Esophagus muscularis mucosa (tissue), 4 donors: Measurements from ENCODE around the gene HGD. TPM values are rescaled to one million over a fixed set of nuclear protein-coding genes. Genes with fewer than 3 reads are reported as not detected.
"Not testable (repeated sequence)": the region's sequence is repeated elsewhere in the genome, so short reads cannot be mapped to it uniquely, and the experiment has no call there.

Source experiments
- DNase-seq: peaks from one replicate; pipeline ENCODE4 v3.0.0-alpha.2; 2017; ENCODE audit errors: extremely low spot score
- H3K27ac ChIP-seq, 4 donors: fragments of 200-600 bp; sonication (generic); replicated peaks in 1 of 4; 1 replicate in 3 of 4; 2 replicates in 1 of 4; pipeline ENCODE4 v1.5.1; 2016 to 2019; ENCODE audit warnings: mild to moderate bottlenecking in 1 of 4
- H3K27me3 ChIP-seq, 4 donors: fragments of 200-600 bp; sonication (generic); one replicate each; pipeline versions ENCODE4 v1.5.1 to v1.6.0; 2016 to 2019
- H3K36me3 ChIP-seq, 4 donors: fragments of 200-600 bp; sonication (generic); one replicate each; pipeline ENCODE4 v1.5.1; 2016 to 2019
- H3K4me1 ChIP-seq, 4 donors: fragments of 200-600 bp; sonication (generic); one replicate each; pipeline ENCODE4 v1.5.1; 2016 to 2019
- H3K4me3 ChIP-seq, 4 donors: fragments of 200-600 bp; sonication (generic); 1 replicate in 2 of 4; 2 replicates in 2 of 4; pipeline ENCODE4 v1.5.1; 2016 to 2019; ENCODE audit warnings: mild to moderate bottlenecking in 4 of 4, moderate library complexity in 1 of 4
- H3K9me3 ChIP-seq, 4 donors: fragments of 200-600 bp; sonication (generic); 1 replicate in 3 of 4; 2 replicates in 1 of 4; pipeline ENCODE4 v1.5.1; 2016 to 2019
- EP300 ChIP-seq: sonication (generic); formaldehyde crosslinking; IDR thresholded peaks from one replicate; pipeline ENCODE4 v1.6.1; 2017; ENCODE audit warnings: antibody characterized with exemption
- POLR2A ChIP-seq: fragments of 450-650 bp; IDR thresholded peaks from one replicate; pipeline ENCODE4 v1.6.1; 2017; ENCODE audit warnings: antibody characterized with exemption, moderate library complexity, mild to moderate bottlenecking, low read depth
- POLR2AphosphoS5 ChIP-seq, 2 donors: sonication (generic); formaldehyde crosslinking; IDR thresholded peaks; one replicate each; pipeline ENCODE4 v1.6.1; 2017; ENCODE audit warnings: antibody characterized with exemption in 2 of 2
- WGBS: methylation state at CpG from one replicate; pipeline ENCODE4 v1.1.5; 2018; 5-methylcytosine and 5-hydroxymethylcytosine counted together
- intact Hi-C: fragments of 100-400 bp; cut with DNase I; formaldehyde crosslinking; loops from one replicate; pipeline ENCODE4 v1.15.1; 2023
- total RNA-seq, 4 donors: library from RNA; depleted of rRNA; stranded (reverse); fragments of >200 nt; gene quantifications; one replicate each; pipeline versions ENCODE4 v1.1.0 to v1.2.1, GENCODE V29; 2016
- TF ChIP-seq, protein P1 (sequence below), 3 experiments: fragments of 200-600 bp in 2 of 3; fragments of 450-650 bp in 1 of 3; sonication (generic) in 2 of 3; IDR thresholded peaks; one replicate each; pipeline ENCODE4 v1.5.1; 2017 to 2019; ENCODE audit warnings: antibody characterized with exemption in 3 of 3, mild to moderate bottlenecking in 2 of 3, moderate library complexity in 1 of 3

HGD gene
- total RNA-seq, 4 donors from 2014 or later = 0.69 TPM; not detected in 3

DNA sequence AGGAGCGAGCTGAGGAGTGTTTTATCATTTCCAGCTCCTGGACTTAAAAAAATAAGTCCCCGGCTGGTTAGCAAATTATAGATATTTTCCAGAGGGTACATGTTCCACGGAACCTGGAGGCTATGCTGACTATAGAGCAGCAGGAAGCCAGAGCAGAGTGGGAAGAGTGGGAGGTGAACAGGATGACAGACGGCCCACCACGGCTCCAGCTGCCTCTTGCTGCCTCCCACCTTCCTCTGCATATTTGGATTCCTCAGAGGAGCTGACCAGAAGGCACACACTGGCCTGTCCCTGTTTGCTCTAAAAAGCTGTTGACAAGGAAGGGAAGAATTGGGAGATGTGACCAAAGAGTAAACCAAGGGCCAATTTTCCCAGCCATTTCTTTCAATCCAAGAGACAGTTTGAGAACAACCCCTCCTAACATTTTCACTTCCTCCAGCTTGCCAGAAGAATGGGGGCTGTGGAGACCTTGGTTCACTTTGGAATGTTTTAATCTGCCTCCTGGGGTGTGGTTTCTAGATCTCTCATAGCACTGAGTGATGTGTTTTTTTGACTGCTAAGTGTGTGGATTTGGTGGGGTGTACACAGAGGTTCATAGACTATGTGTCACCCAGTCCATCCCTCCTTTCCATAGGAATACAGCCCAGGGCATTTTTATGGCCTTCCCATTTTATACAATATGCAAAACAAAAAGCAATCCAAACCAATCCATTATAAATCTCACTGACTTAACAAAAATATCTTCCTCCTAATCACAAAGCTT lies 36.8 kb downstream of the HGD start:
- Histone ChIP-seq H3K9me3 (no peaks in the 10 kb centered on the region), H3K27me3 (no peaks in the 10 kb centered on the region), H3K4me1 (peaks cover 0 to 10% (median 4%) of the 10 kb centered on the region in 4 donors), H3K36me3 (no peaks in the 10 kb centered on the region), H3K4me3 (no peak overlapping the region), H3K27ac (no peak overlapping the region)
- DNase-seq = no peak
- intact Hi-C loops = no loop called here
- 70% methylated on average over 5 of the region's 5 CpGs for WGBS
- TF ChIP-seq POLR2A (no peak), POLR2AphosphoS5 (IDR thresholded peaks at IDR 0.05) (no peak), EP300 (no peak)
- TF ChIP-seq, protein P1, sequence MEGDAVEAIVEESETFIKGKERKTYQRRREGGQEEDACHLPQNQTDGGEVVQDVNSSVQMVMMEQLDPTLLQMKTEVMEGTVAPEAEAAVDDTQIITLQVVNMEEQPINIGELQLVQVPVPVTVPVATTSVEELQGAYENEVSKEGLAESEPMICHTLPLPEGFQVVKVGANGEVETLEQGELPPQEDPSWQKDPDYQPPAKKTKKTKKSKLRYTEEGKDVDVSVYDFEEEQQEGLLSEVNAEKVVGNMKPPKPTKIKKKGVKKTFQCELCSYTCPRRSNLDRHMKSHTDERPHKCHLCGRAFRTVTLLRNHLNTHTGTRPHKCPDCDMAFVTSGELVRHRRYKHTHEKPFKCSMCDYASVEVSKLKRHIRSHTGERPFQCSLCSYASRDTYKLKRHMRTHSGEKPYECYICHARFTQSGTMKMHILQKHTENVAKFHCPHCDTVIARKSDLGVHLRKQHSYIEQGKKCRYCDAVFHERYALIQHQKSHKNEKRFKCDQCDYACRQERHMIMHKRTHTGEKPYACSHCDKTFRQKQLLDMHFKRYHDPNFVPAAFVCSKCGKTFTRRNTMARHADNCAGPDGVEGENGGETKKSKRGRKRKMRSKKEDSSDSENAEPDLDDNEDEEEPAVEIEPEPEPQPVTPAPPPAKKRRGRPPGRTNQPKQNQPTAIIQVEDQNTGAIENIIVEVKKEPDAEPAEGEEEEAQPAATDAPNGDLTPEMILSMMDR (IDR thresholded peaks at IDR 0.05) = no peak

DNA sequence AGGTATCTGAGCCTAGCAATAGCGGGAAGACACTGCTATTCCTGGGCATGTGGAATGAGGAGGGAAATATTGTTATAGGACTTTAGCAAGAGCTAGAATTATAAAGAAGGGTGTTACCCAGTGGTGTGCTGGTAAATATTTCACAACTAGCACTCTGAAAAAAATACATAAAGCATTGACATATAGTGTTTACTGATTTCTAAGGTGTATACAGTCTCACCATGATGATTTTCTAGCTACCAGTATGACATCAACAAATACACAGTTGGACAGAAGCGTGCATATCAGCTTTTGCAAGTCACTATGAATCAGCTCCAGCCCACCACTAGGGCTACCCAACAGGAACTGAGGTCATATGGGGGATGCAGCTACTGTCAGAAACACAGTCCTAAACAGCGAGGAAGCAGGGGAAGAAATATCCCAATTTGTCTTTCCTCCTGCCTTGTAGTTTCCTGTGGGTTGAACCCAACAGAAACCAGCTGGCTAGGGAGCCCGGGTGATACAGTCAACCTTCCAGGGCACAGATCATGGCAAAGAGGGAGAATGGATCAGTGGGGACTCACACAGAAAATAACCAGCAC lies 39.6 kb downstream of the HGD start:
- TF ChIP-seq, protein P1 (IDR thresholded peaks at IDR 0.05) = no peak
- TF ChIP-seq POLR2A = no peak
- no peak for TF ChIP-seq EP300
- no peak for TF ChIP-seq POLR2AphosphoS5 (IDR thresholded peaks at IDR 0.05)
- intact Hi-C loops = no loop called here
- no peaks in the 10 kb centered on the region for H3K36me3 ChIP-seq

DNA sequence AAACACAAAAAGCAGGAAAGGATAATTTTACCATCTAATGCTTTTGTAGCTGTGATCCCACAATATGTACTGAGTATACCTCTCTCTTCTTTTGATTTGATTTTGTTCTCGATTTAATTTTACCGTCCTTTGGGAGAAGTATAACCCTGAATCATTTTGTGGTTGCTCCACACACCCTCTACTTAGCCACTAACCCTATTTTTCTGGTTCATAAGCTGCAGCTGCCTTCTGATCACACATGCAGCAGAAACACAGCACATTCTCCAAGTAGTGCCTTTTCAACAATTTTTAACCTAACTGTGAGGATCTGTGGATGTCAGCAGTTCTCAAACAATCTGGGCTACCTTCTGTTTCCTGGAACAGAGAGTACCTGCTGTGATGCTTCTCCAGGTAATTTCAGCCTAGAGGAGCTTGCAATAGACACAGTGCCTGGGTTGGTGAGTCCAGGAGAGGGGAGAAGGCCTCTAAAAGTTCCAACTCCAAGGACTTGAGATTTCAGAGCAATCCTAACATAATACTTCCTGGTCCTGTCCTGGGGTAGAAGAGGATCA lies 40.3 kb downstream of the HGD start:
- H3K27me3 ChIP-seq = no peaks in the 10 kb centered on the region
- H3K4me3 ChIP-seq = no peak overlapping the region
- no peaks in the 10 kb centered on the region for H3K9me3 ChIP-seq
- intact Hi-C loops = no loop called here
- no peak for DNase-seq
- TF ChIP-seq EP300 = no peak
- TF ChIP-seq POLR2A = no peak
- TF ChIP-seq, protein P1 (IDR thresholded peaks at IDR 0.05) = no peak
- TF ChIP-seq POLR2AphosphoS5 (IDR thresholded peaks at IDR 0.05) = no peak
- no peak overlapping the region for H3K27ac ChIP-seq
- WGBS = 86% methylated on average over 2 of the region's 2 CpGs
- H3K4me1 ChIP-seq = peaks cover 0 to 17% (median 6%) of the 10 kb centered on the region in 4 donors
- no peaks in the 10 kb centered on the region for H3K36me3 ChIP-seq

More for the DNA sequence above, 39.6 kb downstream of the HGD start:
- H3K4me3 ChIP-seq = no peak overlapping the region
- no peak overlapping the region for H3K27ac ChIP-seq
- no peaks in the 10 kb centered on the region for H3K9me3 ChIP-seq
- DNase-seq = no peak
- 75% methylated on average over 4 of the region's 4 CpGs for WGBS
- peaks cover 0 to 15% (median 4%) of the 10 kb centered on the region in 4 donors for H3K4me1 ChIP-seq
- no peaks in the 10 kb centered on the region for H3K27me3 ChIP-seq

DNA sequence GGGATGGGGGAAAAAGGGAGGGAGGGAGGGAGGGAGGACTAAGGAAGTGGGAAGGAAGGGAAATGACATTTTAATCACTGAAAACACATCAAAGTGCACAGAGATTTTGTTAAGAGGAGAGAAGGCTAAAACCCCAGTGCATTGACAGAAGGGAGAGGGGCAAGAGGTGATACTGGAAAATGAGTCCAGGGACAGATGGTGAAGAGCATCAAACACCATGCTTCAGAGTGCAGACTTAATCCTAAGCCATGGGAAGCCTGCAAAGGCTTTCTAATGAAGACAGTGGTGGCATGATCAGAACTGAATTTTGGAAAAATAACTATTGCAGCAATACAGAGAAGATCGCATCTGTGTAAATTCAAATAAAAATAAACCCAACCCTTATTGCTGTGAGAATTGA lies 41.8 kb downstream of the HGD start:
- H3K4me1 ChIP-seq = peaks cover 0 to 16% (median 7%) of the 10 kb centered on the region in 4 donors
- H3K27me3 ChIP-seq = no peaks in the 10 kb centered on the region
- intact Hi-C loops = no loop called here
- H3K27ac ChIP-seq = no peak overlapping the region
- no peaks in the 10 kb centered on the region for H3K9me3 ChIP-seq
- no peaks in the 10 kb centered on the region for H3K36me3 ChIP-seq
- no peak for TF ChIP-seq POLR2AphosphoS5 (IDR thresholded peaks at IDR 0.05)
- TF ChIP-seq POLR2A = no peak
- TF ChIP-seq EP300 = no peak
- TF ChIP-seq, protein P1 (IDR thresholded peaks at IDR 0.05) = no peak
- DNase-seq = no peak
- H3K4me3 ChIP-seq = no peak overlapping the region
- WGBS = 90% methylated on average over 1 of the region's 1 CpG

DNA sequence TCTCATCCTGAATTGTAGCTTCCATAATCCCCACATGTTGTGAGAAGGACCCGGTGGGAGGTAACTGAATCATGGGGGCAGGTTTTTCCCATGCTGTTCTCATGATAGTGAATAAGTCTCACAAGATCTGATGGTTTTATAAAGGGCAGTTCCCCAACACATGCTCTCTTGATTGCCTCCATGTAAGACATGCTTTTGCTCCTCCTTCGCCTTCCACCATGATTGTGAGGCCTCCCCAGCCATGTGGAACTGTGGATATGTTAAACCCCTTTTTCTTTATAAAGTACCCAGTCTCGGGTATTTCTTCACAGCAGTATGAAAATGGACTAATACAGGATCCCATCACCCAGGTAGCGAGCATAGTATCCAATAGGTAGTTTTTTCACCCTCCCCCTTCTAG lies 43.2 kb downstream of the HGD start:
- WGBS = 89% methylated on average over 4 of the region's 4 CpGs
- intact Hi-C loops = not testable (repeated sequence)

More for the DNA sequence above, 43.2 kb downstream of the HGD start:
- peaks cover 0 to 16% (median 7%) of the 10 kb centered on the region in 4 donors for H3K4me1 ChIP-seq
- not testable (repeated sequence) for H3K9me3 ChIP-seq, H3K36me3 ChIP-seq, DNase-seq, H3K27ac ChIP-seq, H3K4me3 ChIP-seq, H3K27me3 ChIP-seq
